ENCODE results near the gene KRT80.

KRT80 gene

GRCh38 chr12:52195065-52195730, 3.4 kb upstream of the KRT80 start:
- no peak for DNase-seq

- DNase-seq, result no peak
Observed at GRCh38 chr12:52193991-52194390, 2.2 kb upstream of the KRT80 start.

- DNase-seq, result no peak
Observed at GRCh38 chr12:52193532-52193931, 1.7 kb upstream of the KRT80 start.

- no peak for DNase-seq
Observed at GRCh38 chr12:52190860-52191729, 719 bp downstream of the KRT80 start.

GRCh38 chr12:52189376-52190174, 2.2 kb downstream of the KRT80 start:
- no peak for DNase-seq

GRCh38 chr12:52188658-52189057, 3.2 kb downstream of the KRT80 start:
- no peak for DNase-seq

GRCh38 chr12:52187640-52188039, 4.2 kb downstream of the KRT80 start:
- DNase-seq, result no peak

- no peak for DNase-seq
Observed at GRCh38 chr12:52187206-52187605, 4.6 kb downstream of the KRT80 start.

- no peak for DNase-seq
Observed at GRCh38 chr12:52186118-52186840, 5.5 kb downstream of the KRT80 start.

GRCh38 chr12:52185400-52185967, 6.3 kb downstream of the KRT80 start:
- DNase-seq, result no peak

GRCh38 chr12:52184813-52185212, 7.0 kb downstream of the KRT80 start:
- DNase-seq, result no peak

GRCh38 chr12:52183971-52184370, 7.8 kb downstream of the KRT80 start:
- DNase-seq, result no peak

- DNase-seq, result no peak
Observed at GRCh38 chr12:52183544-52183910, 8.3 kb downstream of the KRT80 start.

- no peak for DNase-seq
Observed at GRCh38 chr12:52182898-52183543, 8.8 kb downstream of the KRT80 start.

- DNase-seq, result peak; percentile 35
Observed at GRCh38 chr12:52182384-52182783, 9.4 kb downstream of the KRT80 start.

GRCh38 chr12:52181746-52182145, 10.1 kb downstream of the KRT80 start:
- peak; percentile 57 for DNase-seq

GRCh38 chr12:52180971-52181628, 10.7 kb downstream of the KRT80 start:
- no peak for DNase-seq

GRCh38 chr12:52179396-52179973, 12.3 kb downstream of the KRT80 start:
- no peak for DNase-seq

GRCh38 chr12:52178984-52179383, 12.8 kb downstream of the KRT80 start:
- DNase-seq, result no peak

- no peak for DNase-seq
Observed at GRCh38 chr12:52178443-52178842, 13.4 kb downstream of the KRT80 start.

Data from NCI-H1694 treated with DMSO at 0.1 percent for 48 hours (cell line).